NCI-H748 (cell line): ENCODE data around the gene PHF21B.

ENCODE experiments used
- DNase-seq: peaks from one replicate; lab custom pipeline; 2025; ENCODE audit not compliant: unreplicated experiment; lab: John Stamatoyannopoulos, UW

Gene PHF21B

DNA sequence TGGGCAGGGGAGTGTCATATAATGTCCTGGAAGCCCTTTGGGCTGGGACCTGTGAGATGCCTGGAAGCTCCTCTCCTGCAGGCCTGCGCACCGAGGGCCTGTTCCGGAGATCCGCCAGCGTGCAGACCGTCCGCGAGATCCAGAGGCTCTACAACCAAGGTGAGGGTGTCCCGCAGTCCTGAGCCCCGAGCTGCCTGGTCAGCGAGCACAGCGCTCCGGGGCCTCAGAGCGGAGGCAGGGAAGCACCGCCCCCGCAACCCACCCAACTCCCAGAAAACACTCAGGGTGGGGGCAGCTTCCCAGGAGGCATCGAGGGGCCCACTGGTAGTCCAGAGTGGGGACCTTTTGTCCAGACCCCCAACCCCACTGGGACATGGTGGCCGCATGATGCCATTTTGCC lies 161.9 kb downstream of the PHF21B start:
- no peak for DNase-seq

DNA sequence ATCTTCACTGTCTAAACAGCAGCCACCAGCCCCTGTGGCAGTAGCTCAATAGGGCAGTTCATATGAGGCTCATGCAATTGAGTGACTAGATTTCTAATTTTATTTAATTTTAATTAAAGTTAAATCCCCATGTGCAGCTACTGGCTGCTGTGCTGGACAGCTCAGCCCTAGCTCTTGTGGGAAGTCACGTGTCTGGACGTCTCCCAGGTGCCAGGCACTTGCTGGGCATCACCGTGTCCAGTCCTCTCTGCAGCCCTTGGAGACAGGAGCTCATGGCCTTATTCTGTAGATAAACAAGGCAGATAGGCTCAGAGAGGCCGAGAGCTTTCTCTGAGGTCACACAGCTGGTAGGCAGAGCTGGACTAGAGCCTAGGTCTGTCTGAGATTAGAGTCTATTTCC lies 162.4 kb downstream of the PHF21B start:
- DNase-seq, result no peak

DNA sequence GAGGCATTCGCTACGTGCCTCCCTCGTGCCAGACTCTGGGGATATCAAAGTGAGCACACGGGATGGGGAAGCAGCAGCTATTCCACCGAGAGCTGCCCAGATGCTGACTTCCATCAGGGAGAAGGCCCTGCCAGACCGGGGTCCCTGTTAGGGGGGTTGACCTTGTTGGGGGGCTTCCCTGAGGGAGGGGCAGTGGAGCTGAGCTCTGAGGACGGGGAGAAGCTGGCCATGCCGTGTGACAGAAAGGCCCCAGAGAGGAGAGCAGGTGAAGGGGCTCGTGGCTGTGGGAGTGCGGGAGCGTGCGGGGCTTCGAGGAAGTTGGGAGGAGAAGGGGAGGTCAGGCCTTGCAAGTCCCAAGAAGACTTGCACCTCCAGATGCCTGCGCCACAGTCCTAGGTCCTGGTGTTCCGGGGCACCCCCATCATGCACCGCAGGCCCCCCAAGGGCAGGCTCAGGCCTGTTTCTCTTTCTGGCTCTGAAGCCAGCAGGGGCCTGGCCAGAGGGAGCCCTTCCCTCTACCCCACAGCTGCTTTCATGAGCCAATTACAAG lies 163.0 kb downstream of the PHF21B start:
- no peak for DNase-seq

DNA sequence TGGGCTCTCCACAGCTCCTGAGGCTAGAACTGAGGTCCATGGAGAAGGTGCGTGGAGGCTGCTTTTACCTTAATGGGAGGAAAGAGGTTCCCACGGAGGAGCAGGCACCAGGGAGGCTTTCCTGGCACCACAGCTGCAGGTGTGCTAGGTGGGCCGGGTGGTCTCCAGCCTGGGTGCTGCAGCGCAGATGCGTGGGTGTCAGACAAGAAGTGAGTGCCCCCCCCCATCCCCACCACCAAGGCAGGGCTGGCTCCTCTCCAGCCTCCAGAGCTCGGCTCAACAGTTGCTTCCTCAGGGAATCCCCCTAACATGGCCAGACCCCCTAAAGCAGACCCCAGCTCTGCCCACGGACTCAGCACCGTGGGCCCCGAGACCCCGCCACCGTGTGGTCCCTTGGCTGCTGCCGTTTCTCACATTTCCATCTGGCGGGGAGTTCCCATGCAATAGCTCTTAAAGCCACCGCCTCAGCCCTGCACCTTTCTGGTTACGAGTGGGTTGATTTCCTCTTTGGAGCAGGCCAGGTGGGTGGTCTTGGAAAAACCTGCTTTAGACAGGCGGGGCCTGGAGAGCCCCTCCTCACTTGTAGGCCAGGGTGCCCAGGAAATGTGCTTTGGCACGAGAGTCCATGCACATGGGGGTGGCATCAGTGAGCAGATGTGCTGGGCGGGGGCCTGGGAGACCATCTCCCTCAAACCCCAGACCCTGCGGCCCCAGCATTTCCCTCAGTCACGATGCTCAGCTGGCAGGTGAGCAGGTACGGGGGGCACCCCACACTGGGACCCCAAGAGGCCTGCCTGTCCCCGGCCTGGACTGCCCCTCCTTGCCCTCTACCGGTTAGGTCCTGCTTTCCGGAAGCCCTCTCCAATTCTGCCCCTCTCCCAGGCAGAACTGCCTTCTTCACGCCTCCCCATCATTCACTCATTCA lies 163.7 kb downstream of the PHF21B start:
- DNase-seq, result no peak

DNA sequence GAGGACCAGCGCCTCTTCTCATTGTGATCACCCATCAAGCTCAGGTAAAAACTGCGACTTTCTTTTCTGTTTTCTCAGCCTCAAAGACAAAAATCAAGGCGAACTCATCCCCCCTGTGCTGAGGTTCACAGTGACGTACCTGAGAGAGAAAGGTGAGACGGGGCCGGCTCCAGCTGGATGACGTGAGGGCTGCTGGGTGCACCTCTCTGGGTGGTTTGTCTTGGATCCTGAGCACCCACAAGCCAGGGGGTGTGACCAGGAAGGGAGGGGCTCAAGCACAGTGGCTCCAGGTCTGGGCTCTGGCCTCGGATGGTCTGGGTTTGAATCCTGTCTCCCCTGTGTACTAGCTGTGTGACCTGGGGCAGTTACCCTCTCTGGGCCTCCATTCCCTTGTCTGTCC lies 164.6 kb downstream of the PHF21B start:
- no peak for DNase-seq

DNA sequence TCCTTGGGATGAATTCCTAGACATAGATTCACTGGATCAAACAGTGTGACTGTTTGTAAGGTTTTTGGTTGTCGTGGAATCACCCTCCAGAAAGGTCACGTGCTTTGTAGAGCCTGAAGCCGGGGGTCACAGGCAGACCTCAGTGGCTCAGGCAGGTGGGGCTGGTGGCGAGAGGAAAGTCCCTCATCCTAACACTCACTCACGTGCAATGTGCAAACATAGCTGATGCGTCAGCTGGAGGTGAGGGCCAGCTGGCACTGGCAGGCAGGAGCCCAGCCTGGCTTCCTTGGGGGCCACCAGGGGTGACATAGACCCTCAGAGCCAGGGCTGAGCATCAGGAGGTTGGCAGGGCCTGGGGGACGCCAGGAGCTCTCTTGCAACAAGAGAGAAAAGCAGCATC lies 167.4 kb downstream of the PHF21B start:
- no peak for DNase-seq

DNA sequence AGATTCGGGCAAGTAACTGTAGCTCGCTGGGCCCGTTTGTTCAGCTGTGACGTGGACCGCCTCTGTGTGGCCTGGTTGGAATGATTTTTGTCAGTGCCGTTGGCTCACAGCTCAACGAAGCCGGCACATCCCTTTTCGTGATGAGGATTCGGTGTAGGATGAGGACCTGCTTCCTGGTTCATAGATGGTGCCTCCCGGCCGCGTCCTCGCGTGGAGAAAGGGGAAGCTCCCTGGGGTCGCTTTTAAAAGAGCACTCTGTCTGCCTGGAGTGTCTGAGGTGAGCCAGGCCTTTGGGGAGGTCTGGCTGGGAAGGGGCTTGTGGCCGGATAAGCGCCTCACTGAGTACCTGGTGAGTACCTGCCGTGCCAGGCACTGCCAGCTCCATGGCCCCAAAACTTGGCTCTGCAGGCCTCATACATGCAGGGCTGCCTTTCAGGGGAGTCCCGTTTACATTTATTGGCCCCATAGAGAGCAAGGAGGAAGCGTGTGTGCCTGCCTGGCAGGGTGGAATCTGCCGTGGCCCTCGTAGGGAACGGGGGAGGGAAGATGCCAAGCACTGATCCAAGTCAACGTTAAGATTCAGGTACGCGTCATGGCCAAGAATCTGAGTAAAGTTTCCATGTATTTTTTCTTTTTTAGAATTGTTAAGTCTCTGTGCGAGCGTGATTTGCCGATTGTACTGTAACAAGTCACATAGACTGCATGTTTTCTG lies 169.0 kb downstream of the PHF21B start:
- DNase-seq, result no peak

DNA sequence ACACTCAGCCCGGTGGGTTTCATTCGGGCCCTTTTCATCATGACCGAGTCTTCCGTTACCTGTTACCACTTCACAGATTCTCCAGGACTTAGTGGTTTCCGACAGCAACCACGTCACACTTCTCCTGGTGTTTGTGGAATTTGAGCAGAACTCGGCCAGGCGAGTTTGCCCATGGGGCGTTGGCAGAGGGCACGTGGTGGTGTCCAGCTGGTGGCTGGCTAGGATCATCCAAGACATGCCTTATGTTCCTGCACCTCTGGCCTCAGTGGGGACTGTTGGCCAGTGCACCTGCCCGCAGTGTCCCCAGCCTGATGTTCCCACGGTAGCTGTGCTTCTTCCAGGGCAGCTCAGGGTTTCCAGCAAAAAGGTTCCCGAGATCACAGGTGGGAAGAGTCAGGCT lies 170.1 kb downstream of the PHF21B start:
- DNase-seq, result no peak

DNA sequence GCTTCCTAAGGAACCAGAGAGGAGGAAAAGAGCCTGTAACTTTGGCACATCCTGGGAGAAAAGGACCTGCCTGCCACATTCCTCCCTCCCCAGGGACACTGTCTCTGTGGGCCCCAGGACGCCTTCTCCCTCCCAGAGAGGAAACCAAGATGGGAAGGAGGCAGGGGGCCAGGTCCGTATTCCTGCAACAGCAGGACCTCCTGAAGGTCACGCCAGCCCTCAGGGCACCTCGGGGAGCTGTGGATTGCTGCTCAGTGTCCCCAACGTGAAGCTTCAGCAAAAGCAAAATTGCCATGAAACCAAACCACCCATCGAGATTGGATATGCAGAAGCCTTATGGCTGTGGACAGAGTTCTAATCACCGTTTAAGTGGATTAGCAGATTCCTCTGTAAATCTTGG lies 170.7 kb downstream of the PHF21B start:
- no peak for DNase-seq

DNA sequence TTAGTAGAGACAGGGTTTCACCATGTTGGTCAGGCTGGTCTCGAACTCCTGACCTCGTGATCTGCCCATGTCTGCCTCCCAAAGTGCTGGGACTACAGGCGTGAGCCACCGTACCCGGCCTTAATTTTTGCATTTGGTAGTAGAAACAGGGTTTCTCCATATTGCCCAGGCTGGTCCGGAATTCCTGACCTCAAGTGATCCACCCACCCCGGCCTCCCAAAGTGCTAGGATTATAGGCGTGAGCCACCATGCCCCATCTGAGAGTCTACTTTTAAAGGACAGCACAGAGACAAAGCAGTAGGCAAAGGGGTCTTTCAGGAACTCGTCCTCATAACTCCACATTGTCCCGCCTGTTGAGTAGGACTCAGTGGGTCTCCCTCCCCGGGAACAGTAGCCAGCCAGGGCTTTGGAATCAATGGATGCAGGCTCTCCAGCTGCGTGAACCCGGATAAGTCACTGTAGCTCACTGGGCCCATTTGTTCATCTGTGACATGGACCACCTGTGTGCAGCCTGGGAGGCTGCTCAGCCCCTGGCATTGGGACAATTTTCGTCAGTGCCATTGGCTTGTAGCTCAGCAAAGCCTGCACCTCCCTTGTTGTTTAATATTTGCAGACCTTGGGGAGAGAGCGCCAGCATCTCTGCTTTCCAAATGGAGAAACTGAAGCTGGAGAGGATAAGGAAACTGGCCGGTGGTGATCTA lies 171.3 kb downstream of the PHF21B start:
- DNase-seq, result no peak

DNA sequence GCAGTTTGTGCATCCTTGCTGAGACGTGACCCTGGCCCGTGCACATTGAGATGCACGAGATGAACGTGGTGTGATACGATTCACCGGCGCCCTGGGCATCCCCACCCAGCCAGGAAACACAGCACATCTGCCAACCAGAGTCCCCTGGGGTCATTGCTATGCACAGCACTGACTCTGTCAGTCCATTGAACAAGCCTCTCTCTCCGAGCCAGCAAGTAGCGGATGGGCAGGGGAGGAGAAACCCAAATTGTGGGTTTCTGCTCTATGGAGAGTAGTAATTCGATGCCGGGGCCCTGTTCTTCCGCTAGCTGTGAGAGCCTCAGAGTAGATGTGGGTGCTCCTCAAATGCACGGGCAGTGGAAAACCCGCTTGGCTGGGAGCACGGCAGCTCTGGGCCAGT lies 172.3 kb downstream of the PHF21B start:
- no peak for DNase-seq

DNA sequence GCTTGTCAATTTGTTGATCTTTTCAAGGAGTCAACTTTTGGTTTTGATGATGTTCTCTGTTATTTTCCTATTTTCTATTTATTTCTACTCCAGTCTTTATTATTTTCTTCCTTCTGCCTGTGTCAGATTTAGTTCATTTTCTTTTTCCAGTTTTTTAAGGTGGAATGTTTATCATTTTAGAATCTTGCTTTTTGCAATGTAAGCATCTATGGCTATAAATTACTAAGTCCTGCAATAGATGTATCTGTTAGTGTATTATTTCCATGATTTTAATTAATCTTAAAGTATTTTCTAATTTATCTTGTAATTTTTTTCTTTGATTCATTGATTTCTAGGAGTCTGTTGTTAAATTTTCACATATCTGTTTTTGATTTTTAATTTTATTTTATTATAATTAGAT lies 175.7 kb downstream of the PHF21B start:
- no peak for DNase-seq

DNA sequence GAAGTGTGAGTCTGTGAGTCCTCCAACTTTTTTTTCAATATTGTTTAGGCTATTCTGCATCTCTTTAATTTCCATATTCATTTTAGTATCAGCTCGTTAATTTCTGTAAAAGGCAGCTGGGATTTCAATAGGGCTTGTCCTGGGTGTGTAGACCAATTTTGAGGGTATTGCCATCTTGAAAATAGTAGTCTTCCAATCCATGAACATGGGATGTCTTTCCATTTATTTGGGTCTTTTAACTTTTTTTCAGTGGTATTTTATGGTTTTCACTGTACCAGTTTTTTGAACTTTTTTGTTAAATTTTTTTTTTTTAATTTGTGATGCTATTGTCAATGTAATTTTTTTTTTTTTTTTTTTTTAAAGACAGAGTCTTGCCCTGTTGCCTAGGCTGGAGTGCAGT lies 177.9 kb downstream of the PHF21B start:
- no peak for DNase-seq
